SKM-1 (cell line): ENCODE measurements around the gene KPNA5.
"Not testable (repeated sequence)": the region's sequence is repeated elsewhere in the genome, so short reads cannot be mapped to it uniquely, and the experiment has no call there.

ENCODE experiments used
- DNase-seq: peaks from one replicate; lab custom pipeline; 2025; ENCODE audit not compliant: unreplicated experiment; lab: John Stamatoyannopoulos, UW

The KPNA5 gene

DNA sequence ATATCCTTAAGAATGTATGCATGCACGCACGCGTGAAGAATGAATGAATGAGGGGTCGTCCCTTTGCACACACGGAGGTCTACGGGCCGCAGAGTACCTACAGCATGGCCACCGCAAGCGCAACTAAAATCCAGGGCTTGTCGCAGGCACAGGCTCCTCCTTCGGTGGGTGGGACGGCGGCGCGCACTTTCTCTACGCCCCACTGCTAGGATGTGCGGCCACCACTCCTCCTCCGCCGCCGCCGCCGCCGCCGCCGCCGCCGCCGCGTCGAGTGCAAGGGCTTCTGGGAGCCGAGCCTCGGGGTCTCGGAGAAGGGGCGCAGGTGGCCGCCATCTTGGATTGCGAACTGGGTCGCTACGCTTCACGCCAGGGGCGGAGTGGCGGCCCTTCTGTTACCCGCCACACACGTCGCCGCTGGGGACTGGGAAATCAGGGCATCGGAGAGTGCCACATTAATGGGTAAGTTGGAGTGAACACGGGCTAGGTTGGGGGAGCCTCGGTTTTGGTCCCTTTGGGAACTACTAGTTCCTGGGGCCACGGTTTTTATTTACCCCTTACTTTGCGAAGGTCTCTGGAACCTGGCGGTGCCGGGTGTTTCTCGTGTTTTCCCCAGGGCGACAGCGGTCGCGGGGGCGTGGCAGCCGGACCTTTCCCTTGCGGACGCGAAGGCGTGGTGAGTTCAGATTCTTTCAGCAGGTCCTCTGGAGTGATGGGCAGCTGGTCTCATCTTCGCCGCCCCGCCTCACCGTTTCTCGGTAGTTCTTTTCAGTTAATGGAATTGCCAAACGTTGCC, at the start of gene KPNA5:
Gene KPNA5, plus strand, starts transcription at position 332 of the 793 bp plus-strand sequence. Its CDS starts 124 bp downstream, at position 456.
- peak; percentile 83 for DNase-seq

DNA sequence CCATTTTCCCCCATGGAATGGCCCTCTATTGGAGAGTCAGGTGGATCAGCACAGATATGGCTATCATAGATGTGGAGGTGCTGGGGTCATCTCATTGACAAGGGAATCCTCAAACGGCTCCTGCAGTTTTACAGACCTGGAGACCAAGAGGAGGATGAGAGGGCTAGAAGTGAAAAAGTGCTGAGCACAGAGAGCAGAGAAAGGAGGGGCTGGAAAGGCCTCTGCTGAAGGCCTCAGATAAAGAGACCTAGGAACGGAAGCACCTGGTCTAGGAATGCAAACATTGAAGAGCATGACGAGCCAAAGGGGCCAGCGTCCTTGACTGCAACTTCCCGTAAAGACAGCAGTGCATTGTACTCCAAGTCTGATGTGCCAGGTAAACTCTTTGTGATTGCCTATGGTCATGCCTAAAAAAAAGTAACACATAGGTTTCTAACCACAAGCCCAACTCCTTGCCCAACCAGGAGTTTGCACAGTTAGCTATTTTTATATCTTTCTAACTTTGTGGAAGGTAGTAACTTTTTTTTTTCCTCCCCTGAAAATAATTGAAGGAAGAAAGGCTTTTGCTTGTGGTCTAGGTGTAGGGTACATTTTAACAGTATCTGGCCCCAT, 49.5 kb upstream of the KPNA5 start:
- peak; percentile 20 for DNase-seq

DNA sequence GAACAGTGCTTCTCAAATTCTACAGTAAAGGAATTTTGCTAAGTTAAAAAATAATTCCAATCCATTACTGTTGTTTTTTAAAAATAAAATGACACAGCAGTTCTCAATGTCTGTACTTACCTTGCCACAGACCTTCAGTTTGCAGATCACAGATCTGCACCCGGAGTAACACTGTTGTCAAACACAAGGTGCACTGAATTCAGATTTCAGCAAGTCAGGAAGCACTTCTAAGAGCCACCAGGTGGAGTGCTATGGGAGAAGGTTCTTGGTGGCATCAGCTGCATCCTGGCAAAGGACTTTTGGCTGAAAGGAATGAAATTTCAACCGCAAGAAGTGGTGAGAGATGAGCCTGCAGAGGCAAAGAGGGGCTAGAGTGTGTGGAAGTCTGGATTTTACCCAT, 47.3 kb upstream of the KPNA5 start:
- DNase-seq, result no peak

GRCh38 chr6:116648156-116648555, 32.9 kb upstream of the KPNA5 start:
- no peak for DNase-seq

DNA sequence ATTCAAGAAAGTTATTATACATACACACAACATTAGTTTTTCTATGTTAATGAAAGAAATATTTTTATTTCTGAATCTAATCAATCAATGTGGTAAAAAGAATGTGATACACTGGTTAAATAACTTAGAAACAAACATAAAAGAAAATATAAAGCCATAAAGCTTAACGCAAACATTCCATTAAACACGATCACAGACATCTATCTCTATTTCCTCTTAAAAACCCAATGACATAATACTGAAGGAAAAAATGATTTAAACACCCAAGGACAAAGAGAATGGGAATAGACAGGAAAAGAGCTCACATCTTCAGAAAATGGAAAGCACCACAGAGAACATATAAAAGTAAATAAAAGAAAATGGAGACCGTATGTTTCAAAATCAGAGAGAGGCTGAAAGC, 31.9 kb upstream of the KPNA5 start:
- no peak for DNase-seq

DNA sequence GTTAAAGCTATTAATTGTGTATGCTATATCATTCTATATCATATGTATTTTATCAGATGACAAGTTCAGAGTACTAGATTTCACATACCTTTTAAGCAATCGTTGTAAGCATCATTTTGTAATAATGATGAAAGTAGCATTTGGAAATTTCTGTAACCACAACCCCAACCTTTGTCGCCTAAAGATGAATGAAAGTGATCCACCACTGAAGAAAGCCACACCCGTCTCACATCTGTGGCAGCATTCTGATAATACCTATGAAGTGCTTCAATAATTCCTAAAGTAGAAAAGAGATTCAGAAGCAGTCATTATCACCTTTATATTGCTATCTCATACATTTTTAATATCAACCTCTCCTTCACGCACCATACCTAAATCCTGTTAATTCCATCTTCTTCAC, 29.1 kb upstream of the KPNA5 start:
- DNase-seq, result no peak

DNA sequence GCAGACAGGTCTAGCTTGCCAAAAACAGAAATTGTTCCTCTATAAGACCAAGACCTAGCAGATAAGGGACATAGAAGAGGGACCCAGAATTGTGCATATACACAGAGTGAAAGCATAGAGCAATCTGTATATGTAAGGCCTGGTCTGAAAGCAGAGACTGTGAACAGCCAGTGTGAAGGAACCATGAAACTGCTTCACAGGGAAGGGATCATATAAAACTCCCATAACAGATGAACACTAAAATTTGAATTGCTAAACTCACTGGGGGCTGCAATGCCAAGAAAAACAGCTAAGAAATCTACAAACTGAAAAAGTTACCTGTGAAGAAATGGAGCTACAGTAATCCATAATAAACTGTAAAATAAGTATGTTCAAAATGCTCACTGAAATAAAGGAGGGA, 19.4 kb upstream of the KPNA5 start:
- DNase-seq, result no peak

GRCh38 chr6:116662202-116662601, 18.8 kb upstream of the KPNA5 start:
- DNase-seq, result no peak

GRCh38 chr6:116663308-116663707, 17.7 kb upstream of the KPNA5 start:
- no peak for DNase-seq

DNA sequence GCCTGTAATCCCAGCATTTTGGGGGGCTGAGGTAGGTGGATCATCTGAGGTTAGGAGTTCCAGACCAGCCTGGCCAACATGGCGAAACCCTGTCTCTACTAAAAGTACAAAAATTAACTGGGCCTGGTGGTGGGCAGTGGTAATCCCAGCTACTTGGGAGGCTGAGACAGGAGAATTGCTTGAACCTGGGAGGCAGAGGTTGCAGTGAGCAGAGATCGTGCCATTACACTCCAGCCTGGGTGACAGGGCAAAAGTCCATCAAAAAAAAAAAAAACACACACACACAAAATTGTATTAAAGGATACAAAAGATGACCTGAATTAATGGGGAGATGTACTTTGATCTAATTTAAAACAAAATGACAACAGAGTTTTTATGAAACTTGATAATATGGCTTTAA, 16.8 kb upstream of the KPNA5 start:
- not testable (repeated sequence) for DNase-seq

DNA sequence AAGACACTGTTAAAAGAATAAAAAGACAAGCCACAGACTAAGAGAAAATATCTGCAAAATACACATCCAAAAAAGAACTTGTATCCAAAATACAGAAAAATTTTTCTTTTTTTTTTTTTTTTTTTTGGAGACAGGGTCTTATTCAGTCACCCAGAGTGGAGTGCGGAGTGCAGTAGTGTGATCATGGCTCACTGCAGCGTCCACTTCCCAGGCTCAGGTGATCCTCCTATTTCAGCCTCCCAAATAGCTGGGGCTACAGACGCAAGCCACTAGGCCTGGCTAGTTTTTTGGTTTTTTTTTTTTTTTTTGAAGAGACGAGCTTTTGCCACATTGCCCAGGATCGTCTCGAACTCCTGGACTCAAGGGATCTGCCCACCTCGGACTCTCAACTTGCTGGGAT, 15.5 kb upstream of the KPNA5 start:
- no peak for DNase-seq

GRCh38 chr6:116666869-116667268, 14.1 kb upstream of the KPNA5 start:
- no peak for DNase-seq

- peak; percentile 43 for DNase-seq
These were observed 13.4 kb upstream of the KPNA5 start for GRCh38 chr6:116667623-116668022.

- DNase-seq, result no peak
These were observed 8.7 kb upstream of the KPNA5 start for GRCh38 chr6:116672306-116672705.

- no peak for DNase-seq
These were observed 5.0 kb upstream of the KPNA5 start for GRCh38 chr6:116676021-116676420.

DNA sequence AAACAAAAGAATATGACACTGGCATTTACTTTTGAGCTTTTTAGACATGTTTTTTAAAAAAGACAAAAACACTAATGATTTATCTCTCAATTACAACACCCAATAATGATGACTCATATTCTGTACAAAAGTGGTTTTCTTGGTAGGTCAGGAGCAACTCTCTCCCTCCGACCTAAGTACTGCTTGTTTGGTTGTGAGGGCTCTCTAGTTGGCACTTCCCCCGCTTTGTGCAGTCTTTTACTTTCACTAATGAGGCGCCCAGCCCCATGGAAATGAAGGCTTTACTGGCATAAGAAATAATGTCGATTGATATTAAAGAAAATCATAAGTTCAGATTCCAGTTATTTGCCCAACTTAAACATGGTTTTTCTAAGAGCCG, 1.3 kb downstream of the KPNA5 start:
- peak; percentile 13 for DNase-seq

- no peak for DNase-seq
These were observed 4.5 kb downstream of the KPNA5 start for GRCh38 chr6:116685437-116685993.

DNA sequence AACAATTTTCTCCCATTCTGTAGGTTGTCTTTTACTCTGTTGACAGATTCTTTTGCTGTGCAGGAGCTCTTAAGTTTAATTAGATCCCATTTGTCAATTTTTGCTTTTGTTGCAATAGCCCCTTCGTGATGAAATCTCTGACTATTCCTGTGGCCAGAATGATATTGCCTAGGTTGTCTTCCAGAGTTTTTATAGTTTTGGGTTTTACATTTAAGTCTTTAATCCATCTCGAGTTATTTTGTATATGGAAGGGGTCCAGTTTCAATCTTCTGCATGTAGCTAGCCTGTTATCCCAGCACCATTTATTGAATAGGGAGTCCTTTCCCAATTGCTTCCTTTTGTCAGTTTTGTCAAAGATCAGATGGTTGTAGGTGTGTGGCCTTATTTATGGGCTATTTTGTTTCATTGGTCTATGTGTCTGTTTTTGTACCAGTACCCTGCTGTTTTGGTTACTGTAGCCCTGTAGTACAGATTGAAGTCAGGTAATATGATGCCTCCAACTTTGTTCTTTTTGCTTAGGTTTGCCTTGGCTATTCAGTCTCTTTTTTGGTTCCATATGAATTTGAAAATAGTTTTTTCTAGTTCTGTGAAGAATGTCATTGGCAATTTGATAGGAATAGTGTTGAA, 5.6 kb downstream of the KPNA5 start:
- not testable (repeated sequence) for DNase-seq

GRCh38 chr6:116691154-116691553, 10.1 kb downstream of the KPNA5 start:
- no peak for DNase-seq

DNA sequence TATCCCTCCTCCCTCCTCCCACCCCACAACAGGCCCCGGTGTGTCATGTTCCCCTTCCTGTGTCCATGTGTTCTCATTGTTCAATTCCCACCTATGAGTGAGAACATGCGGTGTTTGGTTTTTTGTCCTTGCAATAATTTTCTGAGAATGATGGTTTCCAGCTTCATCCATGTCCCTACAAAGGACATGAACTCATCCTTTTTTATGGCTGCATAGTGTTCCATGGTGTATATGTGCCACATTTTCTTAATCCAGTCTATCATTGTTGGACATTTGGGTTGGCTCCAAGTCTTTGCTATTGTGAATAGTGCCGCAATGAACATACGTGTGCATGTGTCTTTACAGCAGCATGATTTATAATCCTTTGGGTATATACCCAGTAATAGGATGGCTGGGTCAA, 11.9 kb downstream of the KPNA5 start:
- not testable (repeated sequence) for DNase-seq

- not testable (repeated sequence) for DNase-seq
These were observed 12.3 kb downstream of the KPNA5 start for GRCh38 chr6:116693275-116693674.

- no peak for DNase-seq
These were observed 14.4 kb downstream of the KPNA5 start for GRCh38 chr6:116695401-116695800.
